Suprapubic skin (tissue), 4 donors: ENCODE data around the gene TF. TPM values are rescaled to one million over a fixed set of nuclear protein-coding genes. Genes with fewer than 3 reads are reported as not detected.

Experiments
- DNase-seq, 2 donors: peaks; one replicate each; pipeline ENCODE4 v3.0.0-alpha.2; 2019; ENCODE audit warnings: low spot score in 2 of 2
- H3K27ac ChIP-seq: fragments of 200-600 bp; sonication (generic); one replicate; pipeline ENCODE4 v1.5.1; 2019
- H3K27me3 ChIP-seq: fragments of 200-600 bp; sonication (generic); one replicate; pipeline ENCODE4 v1.5.1; 2019
- H3K36me3 ChIP-seq: fragments of 200-600 bp; sonication (generic); one replicate; pipeline ENCODE4 v1.5.1; 2019
- H3K4me1 ChIP-seq: fragments of 200-600 bp; sonication (generic); one replicate; pipeline ENCODE4 v1.5.1; 2019
- H3K4me3 ChIP-seq: fragments of 200-600 bp; sonication (generic); one replicate; pipeline ENCODE4 v1.5.1; 2019; ENCODE audit warnings: mild to moderate bottlenecking
- H3K9me3 ChIP-seq: fragments of 200-600 bp; sonication (generic); one replicate; pipeline ENCODE4 v1.5.1; 2019
- CTCF ChIP-seq, 2 donors: fragments of 200-600 bp in 1 of 2; fragments of 450-650 bp in 1 of 2; sonication (generic) in 1 of 2; IDR thresholded peaks; one replicate each; pipeline ENCODE4 v1.5.1; 2016 to 2019; ENCODE audit warnings: antibody characterized with exemption in 2 of 2, mild to moderate bottlenecking in 1 of 2, moderate library complexity in 1 of 2
- EP300 ChIP-seq: sonication (generic); formaldehyde crosslinking; IDR thresholded peaks from one replicate; pipeline ENCODE4 v1.6.1; 2017; ENCODE audit warnings: antibody characterized with exemption
- POLR2A ChIP-seq, 2 donors: fragments of 450-650 bp; IDR thresholded peaks; one replicate each; pipeline ENCODE4 v1.6.1; 2017; ENCODE audit warnings: antibody characterized with exemption in 2 of 2, mild to moderate bottlenecking in 2 of 2, moderate library complexity in 2 of 2
- POLR2AphosphoS5 ChIP-seq, 3 donors: sonication (generic); formaldehyde crosslinking; IDR thresholded peaks; one replicate each; pipeline ENCODE4 v1.6.1; 2017; ENCODE audit warnings: antibody characterized with exemption in 3 of 3
- WGBS: methylation state at CpG from one replicate; pipeline ENCODE4 v1.1.5; 2018; 5-methylcytosine and 5-hydroxymethylcytosine counted together
- total RNA-seq, 4 donors: library from RNA; depleted of rRNA; stranded (reverse); fragments of >200 nt; gene quantifications; one replicate each; pipeline ENCODE4 v1.1.0, GENCODE V29; 2016

Gene TF
- total RNA-seq, 4 donors from 2014 or later = 4.8 to 16.5 (median 8.7) TPM

GRCh38 chr3:133830071-133830470 lies 83.9 kb downstream of the TF start:
- Histone ChIP-seq H3K36me3 (no peaks in the 10 kb centered on the region), H3K27me3 (no peaks in the 10 kb centered on the region), H3K4me3 (no peak overlapping the region), H3K4me1 (no peaks in the 10 kb centered on the region), H3K27ac (no peak overlapping the region), H3K9me3 (no peaks in the 10 kb centered on the region)
- 87% methylated on average over 3 of the region's 3 CpGs for WGBS
- no peak for TF ChIP-seq POLR2AphosphoS5 (IDR thresholded peaks at IDR 0.05)
- no peak for TF ChIP-seq EP300
- TF ChIP-seq POLR2A (IDR thresholded peaks at IDR 0.05) = no peak
- TF ChIP-seq CTCF (IDR thresholded peaks at IDR 0.05) = no peak
- DNase-seq = no peak

- H3K36me3 ChIP-seq = no peaks in the 10 kb centered on the region
- H3K27ac ChIP-seq = no peak overlapping the region
- no peaks in the 10 kb centered on the region for H3K9me3 ChIP-seq
- H3K4me3 ChIP-seq = no peak overlapping the region
- WGBS = 84% methylated on average over 13 of the region's 13 CpGs
- no peaks in the 10 kb centered on the region for H3K4me1 ChIP-seq
- TF ChIP-seq POLR2A (IDR thresholded peaks at IDR 0.05) (no peak), EP300 (no peak), CTCF (IDR thresholded peaks at IDR 0.05) (no peak), POLR2AphosphoS5 (IDR thresholded peaks at IDR 0.05) (no peak)
- H3K27me3 ChIP-seq = no peaks in the 10 kb centered on the region
- no peak for DNase-seq
These were observed 86.0 kb downstream of the TF start for GRCh38 chr3:133831966-133832801.

- Histone ChIP-seq H3K9me3 (no peaks in the 10 kb centered on the region), H3K36me3 (no peaks in the 10 kb centered on the region), H3K4me1 (no peaks in the 10 kb centered on the region), H3K4me3 (no peak overlapping the region), H3K27ac (no peak overlapping the region), H3K27me3 (no peaks in the 10 kb centered on the region)
- DNase-seq = no peak
- WGBS = 93% methylated on average over 10 of the region's 10 CpGs
- TF ChIP-seq CTCF (IDR thresholded peaks at IDR 0.05) (no peak), POLR2A (IDR thresholded peaks at IDR 0.05) (no peak), EP300 (no peak), POLR2AphosphoS5 (IDR thresholded peaks at IDR 0.05) (no peak)
These were observed 86.6 kb downstream of the TF start for GRCh38 chr3:133832802-133833144.

- H3K27me3 ChIP-seq = no peaks in the 10 kb centered on the region
- H3K4me3 ChIP-seq = no peak overlapping the region
- H3K27ac ChIP-seq = no peak overlapping the region
- H3K9me3 ChIP-seq = no peaks in the 10 kb centered on the region
- TF ChIP-seq POLR2AphosphoS5 (IDR thresholded peaks at IDR 0.05) (no peak), EP300 (no peak), CTCF (IDR thresholded peaks at IDR 0.05) (no peak), POLR2A (IDR thresholded peaks at IDR 0.05) (no peak)
- WGBS = 94% methylated on average over 5 of the region's 5 CpGs
- H3K36me3 ChIP-seq = no peaks in the 10 kb centered on the region
- no peak for DNase-seq
- H3K4me1 ChIP-seq = no peaks in the 10 kb centered on the region
These were observed 87.1 kb downstream of the TF start for GRCh38 chr3:133833267-133833666.

- H3K4me3 ChIP-seq = no peak overlapping the region
- no peaks in the 10 kb centered on the region for H3K27me3 ChIP-seq
- H3K4me1 ChIP-seq = no peaks in the 10 kb centered on the region
- no peak for DNase-seq
- TF ChIP-seq POLR2AphosphoS5 (IDR thresholded peaks at IDR 0.05) = no peak
- no peak for TF ChIP-seq EP300
- TF ChIP-seq CTCF (IDR thresholded peaks at IDR 0.05) = no peak
- TF ChIP-seq POLR2A (IDR thresholded peaks at IDR 0.05) = no peak
- no peaks in the 10 kb centered on the region for H3K9me3 ChIP-seq
- H3K36me3 ChIP-seq = no peaks in the 10 kb centered on the region
- WGBS = 91% methylated on average over 12 of the region's 13 CpGs
- no peak overlapping the region for H3K27ac ChIP-seq
These were observed 87.9 kb downstream of the TF start for GRCh38 chr3:133833880-133834620.
